Progenitor cell of endocrine pancreas (in vitro differentiated cells): ENCODE measurements around the gene LDB3. TPM values are rescaled to one million over a fixed set of nuclear protein-coding genes. Genes with fewer than 3 reads are reported as not detected.
"Not testable (repeated sequence)": the region's sequence is repeated elsewhere in the genome, so short reads cannot be mapped to it uniquely, and the experiment has no call there.

Source experiments
- DNase-seq: peaks from one replicate; pipeline ENCODE4 v3.0.0; 2021; ENCODE audit warnings: low spot score; ENCODE audit not compliant: unreplicated experiment
- H3K27ac Mint-ChIP-seq: 2 replicates; pipeline ENCODE4 v1.8.0; 2021; ENCODE audit warnings: mild to moderate bottlenecking, moderate library complexity, mixed read lengths
- H3K27me3 Mint-ChIP-seq: 2 replicates; pipeline ENCODE4 v1.8.0; 2021; ENCODE audit warnings: mixed read lengths
- H3K36me3 Mint-ChIP-seq: 2 replicates; pipeline ENCODE4 v1.8.0; 2022; ENCODE audit warnings: mixed read lengths; ENCODE audit not compliant: insufficient read depth
- H3K4me1 Mint-ChIP-seq: 2 replicates; pipeline ENCODE4 v1.8.0; 2021; ENCODE audit warnings: low read depth, mixed read lengths
- H3K4me3 Mint-ChIP-seq: 2 replicates; pipeline ENCODE4 v1.8.0; 2021; ENCODE audit warnings: low read depth, mild to moderate bottlenecking, moderate library complexity, mixed read lengths
- H3K9me3 Mint-ChIP-seq: 2 replicates; pipeline ENCODE4 v1.8.0; 2021; ENCODE audit warnings: low read depth, mixed read lengths
- CTCF ChIP-seq: fragments of 200-600 bp; sonication (generic); IDR thresholded peaks from one replicate; pipeline ENCODE4 v1.5.0; 2021; ENCODE audit warnings: antibody characterized with exemption, mild to moderate bottlenecking; ENCODE audit not compliant: unreplicated experiment
- total RNA-seq: library from RNA; stranded (reverse); gene quantifications from 2 replicates; pipeline ENCODE4 v1.2.1, GENCODE V29; 2021

LDB3 gene
- total RNA-seq, 1 donor from 2014 or later, result 0.26 TPM

GRCh38 chr10:86644794-86645445 lies 23.4 kb upstream of the LDB3 start:
- H3K9me3 Mint-ChIP-seq, result no peaks in the 10 kb centered on the region
- H3K4me3 Mint-ChIP-seq, result no peak overlapping the region
- H3K27ac Mint-ChIP-seq, result no peak overlapping the region
- H3K27me3 Mint-ChIP-seq, result no peaks in the 10 kb centered on the region
- TF ChIP-seq CTCF, result no peak
- peaks cover 21% of the 10 kb centered on the region for H3K4me1 Mint-ChIP-seq
- no peaks in the 10 kb centered on the region for H3K36me3 Mint-ChIP-seq
- no peak for DNase-seq

GRCh38 chr10:86645621-86646165 lies 22.6 kb upstream of the LDB3 start:
- not testable (repeated sequence) for H3K36me3 Mint-ChIP-seq, H3K27me3 Mint-ChIP-seq, H3K9me3 Mint-ChIP-seq, H3K4me3 Mint-ChIP-seq, H3K27ac Mint-ChIP-seq, DNase-seq
- H3K4me1 Mint-ChIP-seq, result peaks cover 21% of the 10 kb centered on the region

- H3K27ac Mint-ChIP-seq, result no peak overlapping the region
- peaks cover 5% of the 10 kb centered on the region for H3K27me3 Mint-ChIP-seq
- H3K36me3 Mint-ChIP-seq, result no peaks in the 10 kb centered on the region
- H3K4me1 Mint-ChIP-seq, result peaks cover 21% of the 10 kb centered on the region
- no peak for TF ChIP-seq CTCF
- DNase-seq, result no peak
- H3K9me3 Mint-ChIP-seq, result no peaks in the 10 kb centered on the region
- no peak overlapping the region for H3K4me3 Mint-ChIP-seq
Observed at GRCh38 chr10:86646532-86646931, 21.8 kb upstream of the LDB3 start.

GRCh38 chr10:86646933-86647332 lies 21.4 kb upstream of the LDB3 start:
- Mint-ChIP-seq H3K27ac (no peak overlapping the region), H3K27me3 (peaks cover 5% of the 10 kb centered on the region), H3K4me3 (no peak overlapping the region), H3K4me1 (peaks cover 21% of the 10 kb centered on the region), H3K36me3 (no peaks in the 10 kb centered on the region), H3K9me3 (no peaks in the 10 kb centered on the region)
- TF ChIP-seq CTCF, result no peak
- DNase-seq, result no peak

- Mint-ChIP-seq H3K4me3 (no peak overlapping the region), H3K9me3 (no peaks in the 10 kb centered on the region), H3K36me3 (no peaks in the 10 kb centered on the region), H3K4me1 (peaks cover 21% of the 10 kb centered on the region), H3K27me3 (peaks cover 7% of the 10 kb centered on the region), H3K27ac (no peak overlapping the region)
- no peak for DNase-seq
- TF ChIP-seq CTCF, result no peak
Observed at GRCh38 chr10:86647773-86648703, 20.3 kb upstream of the LDB3 start.
